ENCODE results near the gene SH3GL1.

The SH3GL1 gene

DNA sequence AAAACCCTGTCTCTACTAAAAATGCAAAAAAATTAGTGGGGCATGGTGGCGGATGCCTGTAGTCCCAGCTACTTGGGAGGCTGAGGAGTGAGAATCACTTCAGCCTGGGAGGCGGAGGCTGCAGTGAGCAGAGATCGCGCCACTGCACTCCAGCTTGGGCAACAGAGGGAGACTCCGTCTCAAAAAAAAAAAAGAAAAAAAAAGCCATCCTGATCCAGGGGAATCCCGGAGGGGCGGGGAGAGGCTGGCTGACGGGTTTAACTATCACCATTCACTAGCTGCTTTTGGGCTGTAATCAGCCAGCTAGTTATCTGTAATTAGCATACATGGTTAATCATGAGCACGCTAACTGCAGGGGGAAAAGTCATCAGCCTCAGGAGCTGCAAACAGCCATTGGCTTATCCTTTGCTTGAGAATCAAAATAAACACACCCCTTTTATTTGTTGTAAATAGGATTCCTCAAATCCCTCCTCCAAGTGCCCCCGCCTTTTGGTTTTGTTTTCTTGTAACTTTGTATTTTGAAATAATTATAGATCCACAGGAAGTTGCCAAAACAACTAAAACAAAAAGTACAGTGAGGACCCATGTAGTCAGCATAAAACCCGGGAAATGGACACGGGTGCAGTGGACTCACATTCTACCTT lies 86.4 kb downstream of the SH3GL1 start:
- DNase-seq (ENCODE audit: low read depth), result no peak

Data from fibroblast of the conjunctiva (primary cell).